Mammary epithelial cell (primary cell): ENCODE measurements around the gene ARL14EP.

ENCODE experiments used
- CTCF ChIP-seq, 2 donors: IDR thresholded peaks in 1 of 2; conservative IDR thresholded peaks in 1 of 2; 2 replicates each; pipeline ENCODE4 v1.5.1; 2011 to 2012; ENCODE audit warnings: inconsistent platforms in 2 of 2, low read length in 2 of 2, mild to moderate bottlenecking in 2 of 2, control low read depth in 1 of 2, low read depth in 1 of 2; ENCODE audit not compliant: insufficient read depth in 1 of 2; ENCODE audit errors: extremely low read depth in 1 of 2
- EZH2 ChIP-seq: IDR thresholded peaks from 2 replicates; pipeline ENCODE4 v1.6.1; 2012; ENCODE audit warnings: low read length, inconsistent platforms, borderline replicate concordance

DNA sequence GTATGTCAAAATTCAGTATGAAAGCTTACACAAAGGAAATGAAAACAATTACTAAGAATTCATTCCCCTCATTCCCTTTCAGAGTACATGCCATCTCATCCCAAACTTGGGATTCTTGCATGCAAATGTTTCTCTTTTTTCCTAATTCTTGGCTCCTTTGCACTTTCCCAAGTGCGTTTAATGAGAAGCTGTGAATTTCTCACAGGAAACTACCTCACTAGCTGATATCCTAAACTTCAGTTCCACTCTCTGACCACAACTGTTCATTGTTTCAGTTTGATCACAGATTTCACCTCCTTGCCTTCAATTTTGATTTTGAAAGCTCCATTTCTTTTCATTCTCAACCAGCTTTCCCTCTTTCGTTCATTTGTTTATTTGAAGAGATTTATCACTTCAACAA lies 5.9 kb upstream of the ARL14EP start:
- TF ChIP-seq CTCF (conservative IDR thresholded peaks at IDR 0.05 in 1 of 2, IDR thresholded peaks at IDR 0.05 in 1 of 2; ENCODE audit: extremely low read depth in 1 of 2, insufficient read depth in 1 of 2, low read depth in 1 of 2, low read length in 2 of 2) (no peak), EZH2 (no peak)
